Measurements from ENCODE around the gene SLC25A47. TPM values are rescaled to one million over a fixed set of nuclear protein-coding genes. Genes with fewer than 3 reads are reported as not detected.

SLC25A47 gene
- total and polyA plus RNA-seq, 2 donors (not counting 3 experiments of a cell fraction or from before 2014, with no cell fraction given) = not detected

DNA sequence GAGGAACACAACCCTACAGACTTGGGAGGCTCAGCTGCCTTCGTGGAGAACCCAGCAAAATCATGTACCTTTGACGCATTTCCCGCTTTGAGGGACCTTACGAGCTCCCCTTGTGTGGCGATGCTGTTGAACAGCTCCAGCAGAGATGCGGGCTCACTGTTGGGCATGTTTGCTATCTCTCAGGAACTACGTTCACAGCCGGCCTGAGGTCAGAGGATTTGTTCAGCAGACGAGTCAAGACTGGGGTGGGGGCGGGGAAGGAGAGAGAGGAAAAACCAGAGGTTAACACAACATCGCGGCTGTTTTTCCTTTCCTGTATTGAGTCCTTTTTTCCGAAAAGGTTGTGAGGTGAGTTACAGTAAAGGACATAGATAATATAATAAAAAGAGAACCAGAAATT is 45.9 kb downstream of the SLC25A47 start:
- Histone ChIP-seq H3K9ac (replicated peaks; ENCODE audit: extremely low read depth, insufficient read depth, low read length) (no peak overlapping the region), H3K9me3 (replicated peaks; ENCODE audit: control insufficient read depth, insufficient read depth, low read length) (no peaks in the 10 kb centered on the region), H3K79me2 (ENCODE audit: control insufficient read depth, insufficient read depth, low read length) (peaks cover 2% of the 10 kb centered on the region), H3K27ac (ENCODE audit: insufficient read depth, low read depth, low read length) (no peak overlapping the region), H3K4me2 (ENCODE audit: insufficient read depth, low read length) (peak overlapping the region; percentile 8), H3K27me3 (ENCODE audit: control insufficient read depth in 2 of 2, insufficient read depth in 2 of 2, low read length in 2 of 2) (no peaks in the 10 kb centered on the region), H2AFZ (ENCODE audit: low read depth, low read length) (no peak overlapping the region), H3K36me3 (ENCODE audit: control insufficient read depth in 2 of 2, extremely low read depth in 1 of 2, insufficient read depth in 2 of 2, low read length in 2 of 2) (peaks cover 6 to 20% of the 10 kb centered on the region in 2 experiments), H3K9me1 (replicated peaks; ENCODE audit: control insufficient read depth, extremely low read depth, insufficient read depth, low read length) (no peaks in the 10 kb centered on the region), H3K4me3 (replicated peaks in 1 of 3; ENCODE audit: insufficient read depth in 1 of 3, low read depth in 1 of 3, low read length in 3 of 3) (no peak overlapping the region), H3K4me1 (ENCODE audit: control insufficient read depth, extremely low read depth, insufficient read depth, low read length) (peaks cover 22% of the 10 kb centered on the region), H4K20me1 (replicated peaks; ENCODE audit: control insufficient read depth, extremely low read depth, insufficient read depth, low read length) (no peaks in the 10 kb centered on the region)
- peak; percentile 61 for DNase-seq (ENCODE audit: low read depth, low spot score)
- no peak for TF ChIP-seq MAX (IDR thresholded peaks at IDR 0.05; ENCODE audit: insufficient read depth, insufficient read length)
- no peak for TF ChIP-seq POLR2A (IDR thresholded peaks at IDR 0.05; ENCODE audit: low read depth, low read length)
- TF ChIP-seq GATA2 (IDR thresholded peaks at IDR 0.05; ENCODE audit: insufficient read depth, insufficient read length, low read depth, low read length) = no peak
- TF ChIP-seq JUN (IDR thresholded peaks at IDR 0.05; ENCODE audit: borderline replicate concordance, insufficient read depth, insufficient read length, low read depth) = no peak
- TF ChIP-seq POLR2AphosphoS5 (IDR thresholded peaks at IDR 0.05; ENCODE audit: insufficient read depth, low read depth, low read length) = no peak
- no peak for TF ChIP-seq MYC (IDR thresholded peaks at IDR 0.05; ENCODE audit: low read depth, low read length)
- no peak for TF ChIP-seq EZH2 (IDR thresholded peaks at IDR 0.05; ENCODE audit: borderline replicate concordance, low read depth, low read length, severe bottlenecking)
- TF ChIP-seq, protein P1, sequence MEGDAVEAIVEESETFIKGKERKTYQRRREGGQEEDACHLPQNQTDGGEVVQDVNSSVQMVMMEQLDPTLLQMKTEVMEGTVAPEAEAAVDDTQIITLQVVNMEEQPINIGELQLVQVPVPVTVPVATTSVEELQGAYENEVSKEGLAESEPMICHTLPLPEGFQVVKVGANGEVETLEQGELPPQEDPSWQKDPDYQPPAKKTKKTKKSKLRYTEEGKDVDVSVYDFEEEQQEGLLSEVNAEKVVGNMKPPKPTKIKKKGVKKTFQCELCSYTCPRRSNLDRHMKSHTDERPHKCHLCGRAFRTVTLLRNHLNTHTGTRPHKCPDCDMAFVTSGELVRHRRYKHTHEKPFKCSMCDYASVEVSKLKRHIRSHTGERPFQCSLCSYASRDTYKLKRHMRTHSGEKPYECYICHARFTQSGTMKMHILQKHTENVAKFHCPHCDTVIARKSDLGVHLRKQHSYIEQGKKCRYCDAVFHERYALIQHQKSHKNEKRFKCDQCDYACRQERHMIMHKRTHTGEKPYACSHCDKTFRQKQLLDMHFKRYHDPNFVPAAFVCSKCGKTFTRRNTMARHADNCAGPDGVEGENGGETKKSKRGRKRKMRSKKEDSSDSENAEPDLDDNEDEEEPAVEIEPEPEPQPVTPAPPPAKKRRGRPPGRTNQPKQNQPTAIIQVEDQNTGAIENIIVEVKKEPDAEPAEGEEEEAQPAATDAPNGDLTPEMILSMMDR (IDR thresholded peaks at IDR 0.05; ENCODE audit: extremely low read depth in 1 of 2, insufficient read depth in 1 of 2, low read depth in 1 of 2, low read length in 2 of 2) = no peak
- no peak for TF ChIP-seq FOS (IDR thresholded peaks at IDR 0.05; ENCODE audit: borderline replicate concordance, insufficient read depth, low read length)
- POLR2A ChIA-PET = no interaction called here
- no peak for FAIRE-seq
- intact Hi-C loops (cut with micrococcal nuclease) (no loop called here), dilution Hi-C loops (cut with MboI; ENCODE audit: extremely low pct_ligation_motif_present, low sequenced_read_pairs) (no loop called here)
- CTCF ChIA-PET = no interaction called here
- no TSS peak for BruUV-seq (replicated peaks)
